NCI-H2107 (cell line): ENCODE results near the gene EXPH5.
A peak's percentile ranks its signal among the peaks of the same experiment; 100 is the strongest.

Experiments used
- DNase-seq: peaks from one replicate; lab custom pipeline; 2025; lab: John Stamatoyannopoulos, UW

EXPH5 gene

GRCh38 chr11:108468478-108468864, 125.1 kb downstream of the EXPH5 start:
- DNase-seq: no peak

GRCh38 chr11:108467091-108467823, 126.3 kb downstream of the EXPH5 start, which contains the start of gene C11orf65:
C11orf65 (minus strand) TSS chr11:108467529; CDS start chr11:108461559, 5,970 bp downstream.
- peak; percentile 94 for DNase-seq

GRCh38 chr11:108466405-108466804, 127.2 kb downstream of the EXPH5 start:
- no peak for DNase-seq
